ENCODE data around the gene ITGAX.

GRCh38 chr16:31397096-31397660 is 42.2 kb downstream of the ITGAX start:
- no peak for TF ChIP-seq POLR2A (IDR thresholded peaks at IDR 0.05; ENCODE audit: low read depth, low read length)
- TF ChIP-seq POLR2AphosphoS5 (IDR thresholded peaks at IDR 0.05; ENCODE audit: low read depth, low read length): no peak

Measured in GM12892 (cell line).